HepG2 (cell line): ENCODE measurements around the gene SREBF1. TPM values are rescaled to one million over a fixed set of nuclear protein-coding genes. Genes with fewer than 3 reads are reported as not detected.

Experiments
- AKAP8 ChIP-seq: sonication (generic); formaldehyde crosslinking; IDR thresholded peaks from 2 replicates; pipeline ENCODE4 v1.5.1; 2020; ENCODE audit warnings: mild to moderate bottlenecking, missing genetic modification reagents
- BRD4 ChIP-seq: sonication (generic); formaldehyde crosslinking; IDR thresholded peaks from 2 replicates; pipeline ENCODE4 v1.4.0; 2020; ENCODE audit warnings: missing genetic modification reagents
- ERF ChIP-seq: IDR thresholded peaks from 2 replicates; pipeline ENCODE4 v1.6.1; 2018; ENCODE audit warnings: missing biosample characterization, missing genetic modification reagents
- NFAT5 ChIP-seq: sonication (generic); formaldehyde crosslinking; IDR thresholded peaks from 2 replicates; pipeline ENCODE4 v1.4.0; 2020; ENCODE audit warnings: missing genetic modification reagents
- RFX3 ChIP-seq: IDR thresholded peaks from 2 replicates; pipeline ENCODE4 v1.6.1; 2016; ENCODE audit warnings: missing biosample characterization, missing genetic modification reagents
- SP5 ChIP-seq: IDR thresholded peaks from 2 replicates; pipeline ENCODE4 v1.6.1; 2016; ENCODE audit warnings: low read depth, borderline replicate concordance
- TCF12 ChIP-seq, 2 experiments: fragments of 450-650 bp in 1 of 2; sonication (generic) in 1 of 2; formaldehyde crosslinking in 1 of 2; IDR thresholded peaks; 2 replicates each; pipeline versions ENCODE4 v1.6.1 to v1.8.0; 2017 to 2022; ENCODE audit warnings: antibody characterized with exemption in 1 of 2, mild to moderate bottlenecking in 1 of 2, missing genetic modification reagents in 1 of 2, moderate library complexity in 1 of 2
- ZNF383 ChIP-seq: sonication (generic); formaldehyde crosslinking; IDR thresholded peaks from 2 replicates; pipeline ENCODE4 v1.4.0; 2020; ENCODE audit warnings: missing genetic modification reagents, mild to moderate bottlenecking, borderline replicate concordance
- ZNF446 ChIP-seq: sonication (generic); formaldehyde crosslinking; IDR thresholded peaks from 2 replicates; pipeline ENCODE4 v1.5.0; 2020; ENCODE audit warnings: mild to moderate bottlenecking, missing genetic modification reagents
- ZNF564 ChIP-seq: sonication (generic); formaldehyde crosslinking; IDR thresholded peaks from 2 replicates; pipeline ENCODE4 v1.8.1; 2023; ENCODE audit warnings: mild to moderate bottlenecking, missing genetic modification reagents
- polyA plus RNA-seq, 8 experiments: library from polyadenylated mRNA; depleted of rRNA in 3 of 8; stranded (reverse) in 7 of 8; unstranded in 1 of 8; fragments of >200 nt; fragmentation: Illumina TruSeq in 4 of 8; extraction: Trizol in 4 of 8; gene quantifications; 2 replicates each; pipeline versions ENCODE4 v1.2.1 to v1.2.3, GENCODE V29; 2011 to 2016; ENCODE audit warnings: low read depth in 4 of 8, missing spikeins in 1 of 8, mixed read lengths in 1 of 8; ENCODE audit not compliant: insufficient read depth in 1 of 8
- total RNA-seq, 5 experiments: library from RNA; depleted of rRNA; stranded (reverse); fragments of >200 nt; fragmentation: Illumina TruSeq; extraction: Trizol; gene quantifications; 2 replicates each; pipeline ENCODE4 v1.2.3, GENCODE V29; 2016; ENCODE audit warnings: low read depth in 1 of 5

Gene SREBF1
- total and polyA plus RNA-seq, 2 of the 13 experiments (the other 11 are each of a cell fraction or from before 2014, with no cell fraction given) = 34.3 to 38.0 TPM

GRCh38 chr17:17813725-17814095 is 23.1 kb downstream of the SREBF1 start (continued):
- no peak for TF ChIP-seq SP5 (CRISPR knock-in tag)
- TF ChIP-seq NFAT5 (CRISPR knock-in tag) = no peak
- TF ChIP-seq AKAP8 = 0 out of 2 replicates have a peak, but pooled peaks have one; percentile 19
- no peak for TF ChIP-seq TCF12 (IDR thresholded peaks at IDR 0.05)
- TF ChIP-seq TCF12 (CRISPR knock-in tag; IDR thresholded peaks at IDR 0.05) = no peak
- TF ChIP-seq RFX3 (CRISPR knock-in tag) = no peak
- TF ChIP-seq ZNF383 (CRISPR knock-in tag) = no peak
- TF ChIP-seq ERF (CRISPR knock-in tag) = no peak
- TF ChIP-seq ZNF446 (CRISPR knock-in tag) = no peak
- no peak for TF ChIP-seq BRD4 (CRISPR knock-in tag)
- TF ChIP-seq ZNF564 (CRISPR knock-in tag) = no peak
